ENCODE measurements around the gene UBD. TPM values are rescaled to one million over a fixed set of nuclear protein-coding genes. Genes with fewer than 3 reads are reported as not detected.

UBD gene
- 0.33 to 1.0 TPM (median 0.87 TPM) in 5 replicates for total RNA-seq (2022; extraction: Qiagen RNA extraction)

GRCh38 chr6:29559524-29560287, at the start of gene UBD:
UBD (minus strand) TSS chr6:29559732; CDS start chr6:29559701, 31 bp downstream.

DNA sequence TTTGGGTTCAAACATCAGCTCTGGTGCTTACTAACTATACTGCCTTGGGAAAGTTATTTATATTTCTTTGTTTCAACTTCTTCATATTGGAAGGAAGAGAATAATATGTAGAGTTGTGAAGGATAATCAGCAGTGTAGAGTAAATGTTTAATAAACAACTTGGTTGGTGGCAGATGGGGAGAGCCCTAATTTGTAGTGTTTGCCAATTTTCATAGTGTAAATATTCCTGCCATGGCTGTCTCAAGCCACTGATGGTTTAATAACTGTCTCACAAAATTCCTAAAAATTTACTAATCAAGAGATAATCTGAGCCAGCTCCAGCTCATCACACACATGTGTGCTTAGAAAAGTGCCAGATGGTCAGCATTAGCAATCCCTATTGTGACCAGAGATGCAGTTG, 25.3 kb upstream of the UBD start, which contains the start of gene OR2H2:
TSS of gene OR2H2 (plus strand) at position 301 of the 400 bp plus-strand sequence. CDS start 2,824 bp downstream, outside the sequence.

Other genes with a start within 250 kb of the UBD start
- not detected in 5 replicates for gene OR5V1, start 190.9 kb downstream of the UBD start, total RNA-seq (2022; extraction: Qiagen RNA extraction)
- gene OR12D3, start 184.4 kb downstream of the UBD start, total RNA-seq (2022; extraction: Qiagen RNA extraction), result not detected in 5 replicates
- gene OR12D2, start 164.1 kb downstream of the UBD start, total RNA-seq (2022; extraction: Qiagen RNA extraction), result not detected in 5 replicates
- gene OR12D1, start 144.8 kb downstream of the UBD start, total RNA-seq (2022; extraction: Qiagen RNA extraction), result not detected in 5 replicates
- not detected in 5 replicates for gene OR10C1, start 120.4 kb downstream of the UBD start, total RNA-seq (2022; extraction: Qiagen RNA extraction)
- not detected in 5 replicates for gene OR11A1, start 102.7 kb downstream of the UBD start, total RNA-seq (2022; extraction: Qiagen RNA extraction)
- gene OR2H1, start 102.6 kb downstream of the UBD start, total RNA-seq (2022; extraction: Qiagen RNA extraction), result not detected in 5 replicates
- not detected in 5 replicates for gene MAS1L, start 71.8 kb downstream of the UBD start, total RNA-seq (2022; extraction: Qiagen RNA extraction)
- gene OR2H2, start 25.4 kb upstream of the UBD start, total RNA-seq (2022; extraction: Qiagen RNA extraction), result not detected in 5 replicates
- gene GABBR1, start 73.5 kb upstream of the UBD start, total RNA-seq (2022; extraction: Qiagen RNA extraction), result 4.3 to 6.1 TPM (median 5.8 TPM) in 5 replicates
- not detected in 5 replicates for gene MOG, start 97.4 kb upstream of the UBD start, total RNA-seq (2022; extraction: Qiagen RNA extraction)
- not detected in 5 replicates for gene ZFP57, start 121.4 kb upstream of the UBD start, total RNA-seq (2022; extraction: Qiagen RNA extraction)
- gene HLA-F, start 163.7 kb upstream of the UBD start, total RNA-seq (2022; extraction: Qiagen RNA extraction), result 3.5 to 6.1 TPM (median 4.9 TPM) in 5 replicates